HepG2 (cell line): ENCODE data around the gene ITGB1. TPM values are rescaled to one million over a fixed set of nuclear protein-coding genes. Genes with fewer than 3 reads are reported as not detected.

Experiments used
- GFI1 ChIP-seq: sonication (generic); formaldehyde crosslinking; IDR thresholded peaks from 2 replicates; pipeline ENCODE4 v1.5.0; 2020; ENCODE audit warnings: missing genetic modification reagents, mild to moderate bottlenecking, borderline replicate concordance
- KAT8 ChIP-seq: IDR thresholded peaks from 2 replicates; pipeline ENCODE4 v1.6.1; 2016; ENCODE audit warnings: missing genetic modification reagents, missing compliant biosample characterization
- MATR3 ChIP-seq: sonication (generic); formaldehyde crosslinking; IDR thresholded peaks from 2 replicates; pipeline ENCODE4 v1.4.0; 2020; ENCODE audit warnings: missing genetic modification reagents
- MXD4 ChIP-seq: IDR thresholded peaks from 2 replicates; pipeline ENCODE4 v1.6.1; 2016; ENCODE audit warnings: mild to moderate bottlenecking, missing biosample characterization, missing genetic modification reagents
- NKX3-1 ChIP-seq: sonication (generic); formaldehyde crosslinking; IDR thresholded peaks from 2 replicates; pipeline ENCODE4 v1.5.0; 2020; ENCODE audit warnings: missing genetic modification reagents
- RELA ChIP-seq: sonication (generic); formaldehyde crosslinking; IDR thresholded peaks from 2 replicates; pipeline ENCODE4 v1.4.0; 2020; ENCODE audit warnings: missing genetic modification reagents
- TCF12 ChIP-seq, 2 experiments: fragments of 450-650 bp in 1 of 2; sonication (generic) in 1 of 2; formaldehyde crosslinking in 1 of 2; IDR thresholded peaks; 2 replicates each; pipeline versions ENCODE4 v1.6.1 to v1.8.0; 2017 to 2022; ENCODE audit warnings: antibody characterized with exemption in 1 of 2, mild to moderate bottlenecking in 1 of 2, missing genetic modification reagents in 1 of 2, moderate library complexity in 1 of 2
- THYN1 ChIP-seq: sonication (generic); formaldehyde crosslinking; IDR thresholded peaks from 2 replicates; pipeline ENCODE4 v1.8.1; 2023; ENCODE audit warnings: low read depth, mild to moderate bottlenecking, moderate library complexity, missing genetic modification reagents, borderline replicate concordance
- ZFP37 ChIP-seq: sonication (generic); formaldehyde crosslinking; IDR thresholded peaks from 2 replicates; pipeline ENCODE4 v1.4.0; 2020; ENCODE audit warnings: missing genetic modification reagents, borderline replicate concordance
- ZNF816 ChIP-seq: sonication (generic); formaldehyde crosslinking; IDR thresholded peaks from 2 replicates; pipeline ENCODE4 v1.8.0; 2022; ENCODE audit warnings: missing genetic modification reagents, mild to moderate bottlenecking, borderline replicate concordance
- ZNF879 ChIP-seq: sonication (generic); formaldehyde crosslinking; IDR thresholded peaks from 2 replicates; pipeline ENCODE4 v1.8.1; 2023; ENCODE audit warnings: missing genetic modification reagents
- polyA plus RNA-seq, 8 experiments: library from polyadenylated mRNA; depleted of rRNA in 3 of 8; stranded (reverse) in 7 of 8; unstranded in 1 of 8; fragments of >200 nt; fragmentation: Illumina TruSeq in 4 of 8; extraction: Trizol in 4 of 8; gene quantifications; 2 replicates each; pipeline versions ENCODE4 v1.2.1 to v1.2.3, GENCODE V29; 2011 to 2016; ENCODE audit warnings: low read depth in 4 of 8, missing spikeins in 1 of 8, mixed read lengths in 1 of 8; ENCODE audit not compliant: insufficient read depth in 1 of 8
- total RNA-seq, 5 experiments: library from RNA; depleted of rRNA; stranded (reverse); fragments of >200 nt; fragmentation: Illumina TruSeq; extraction: Trizol; gene quantifications; 2 replicates each; pipeline ENCODE4 v1.2.3, GENCODE V29; 2016; ENCODE audit warnings: low read depth in 1 of 5
- TF ChIP-seq, protein P1 (sequence below), 2 experiments: fragments of 450-650 bp in 1 of 2; sonication (generic) in 1 of 2; formaldehyde crosslinking; IDR thresholded peaks; 2 replicates each; pipeline versions ENCODE4 v1.5.0 to v1.8.0; 2020 to 2022; ENCODE audit warnings: mild to moderate bottlenecking in 1 of 2, missing genetic modification reagents in 1 of 2
- TF ChIP-seq, protein P2 (sequence below): sonication (generic); formaldehyde crosslinking; IDR thresholded peaks from 2 replicates; pipeline ENCODE4 v1.5.0; 2020; ENCODE audit warnings: missing genetic modification reagents
- TF ChIP-seq, protein P3 (sequence below): sonication (generic); formaldehyde crosslinking; IDR thresholded peaks from 2 replicates; pipeline ENCODE4 v1.8.0; 2022; ENCODE audit warnings: mild to moderate bottlenecking, missing genetic modification reagents, moderate library complexity
- TF ChIP-seq, protein P4 (sequence below): IDR thresholded peaks from 2 replicates; pipeline ENCODE4 v1.6.1; 2016; ENCODE audit warnings: missing biosample characterization, missing genetic modification reagents, low read depth
- TF ChIP-seq, protein P5 (sequence below): sonication (generic); formaldehyde crosslinking; IDR thresholded peaks from 2 replicates; pipeline ENCODE4 v1.4.0; 2020; ENCODE audit warnings: missing genetic modification reagents

Gene ITGB1
- total and polyA plus RNA-seq, 2 of the 13 experiments (the other 11 are each of a cell fraction or from before 2014, with no cell fraction given) = 190 to 204 TPM

DNA sequence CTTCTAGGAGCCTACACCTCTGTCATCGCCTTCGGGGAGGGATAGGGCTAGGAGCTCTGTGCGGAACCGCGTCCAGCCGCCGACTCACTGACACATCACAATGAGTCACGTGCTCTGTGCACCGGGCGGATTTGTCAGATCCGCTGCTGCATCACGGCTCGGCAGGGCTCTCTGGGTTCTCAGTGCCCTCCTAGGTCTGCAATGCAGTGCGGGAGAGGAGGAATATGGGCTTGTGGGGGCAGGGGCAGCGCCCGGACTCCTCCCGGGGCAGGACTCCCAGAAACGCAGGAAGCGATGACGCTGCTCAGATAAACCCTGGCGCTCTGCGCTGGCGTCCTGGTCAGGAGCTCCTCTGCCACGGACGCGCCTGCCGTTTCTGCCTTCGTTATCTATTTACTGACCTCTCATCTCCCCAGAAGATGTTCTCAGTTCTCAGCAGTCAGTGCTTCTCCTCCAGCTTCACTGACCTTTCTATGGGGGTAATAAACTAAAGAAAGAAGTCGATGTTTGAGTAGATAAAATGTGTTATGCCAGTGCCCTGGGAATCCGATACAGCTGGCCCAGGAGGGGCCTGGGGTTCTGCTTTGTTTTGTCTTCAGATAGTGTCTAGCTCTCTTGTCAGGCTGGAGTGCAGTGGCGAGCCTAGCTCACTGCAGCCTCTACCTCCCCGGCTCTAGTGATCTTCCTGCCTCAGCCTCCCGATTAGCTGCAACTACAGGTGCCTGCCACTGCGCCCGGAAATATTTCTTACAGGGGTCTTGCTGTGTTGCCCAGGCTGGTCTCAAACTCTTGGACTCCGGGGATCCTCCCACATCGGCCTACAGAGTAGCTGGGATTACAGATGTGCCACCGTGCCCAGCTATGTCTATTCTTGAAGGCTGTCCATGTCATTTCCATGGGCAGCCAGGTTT is 22.8 kb upstream of the ITGB1 start (continued):
- TF ChIP-seq, protein P1, sequence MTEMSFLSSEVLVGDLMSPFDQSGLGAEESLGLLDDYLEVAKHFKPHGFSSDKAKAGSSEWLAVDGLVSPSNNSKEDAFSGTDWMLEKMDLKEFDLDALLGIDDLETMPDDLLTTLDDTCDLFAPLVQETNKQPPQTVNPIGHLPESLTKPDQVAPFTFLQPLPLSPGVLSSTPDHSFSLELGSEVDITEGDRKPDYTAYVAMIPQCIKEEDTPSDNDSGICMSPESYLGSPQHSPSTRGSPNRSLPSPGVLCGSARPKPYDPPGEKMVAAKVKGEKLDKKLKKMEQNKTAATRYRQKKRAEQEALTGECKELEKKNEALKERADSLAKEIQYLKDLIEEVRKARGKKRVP (CRISPR knock-in tag; IDR thresholded peaks at IDR 0.05) = peak in 1 of 2 experiments; percentile 56; a peak in 1 of 4 replicates
- TF ChIP-seq RELA (CRISPR knock-in tag) = no peak
- TF ChIP-seq GFI1 = peak; percentile 53; the same call in 1 of the 2 replicates
- peak; percentile 90 for TF ChIP-seq KAT8
- no peak for TF ChIP-seq TCF12 (IDR thresholded peaks at IDR 0.05)
- no peak for TF ChIP-seq TCF12 (CRISPR knock-in tag; IDR thresholded peaks at IDR 0.05)
- TF ChIP-seq ZNF816 (CRISPR knock-in tag) = peak; percentile 66; the same call in 1 of the 2 replicates
- peak; percentile 77; the same call in 1 of the 2 replicates for TF ChIP-seq THYN1 (CRISPR knock-in tag)
- TF ChIP-seq ZNF879 (CRISPR knock-in tag) = peak; percentile 62; the same call in 1 of the 2 replicates
- TF ChIP-seq, protein P2, sequence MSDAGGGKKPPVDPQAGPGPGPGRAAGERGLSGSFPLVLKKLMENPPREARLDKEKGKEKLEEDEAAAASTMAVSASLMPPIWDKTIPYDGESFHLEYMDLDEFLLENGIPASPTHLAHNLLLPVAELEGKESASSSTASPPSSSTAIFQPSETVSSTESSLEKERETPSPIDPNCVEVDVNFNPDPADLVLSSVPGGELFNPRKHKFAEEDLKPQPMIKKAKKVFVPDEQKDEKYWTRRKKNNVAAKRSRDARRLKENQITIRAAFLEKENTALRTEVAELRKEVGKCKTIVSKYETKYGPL (CRISPR knock-in tag) = no peak
- TF ChIP-seq, protein P3, sequence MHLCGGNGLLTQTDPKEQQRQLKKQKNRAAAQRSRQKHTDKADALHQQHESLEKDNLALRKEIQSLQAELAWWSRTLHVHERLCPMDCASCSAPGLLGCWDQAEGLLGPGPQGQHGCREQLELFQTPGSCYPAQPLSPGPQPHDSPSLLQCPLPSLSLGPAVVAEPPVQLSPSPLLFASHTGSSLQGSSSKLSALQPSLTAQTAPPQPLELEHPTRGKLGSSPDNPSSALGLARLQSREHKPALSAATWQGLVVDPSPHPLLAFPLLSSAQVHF = no peak
- TF ChIP-seq, protein P4, sequence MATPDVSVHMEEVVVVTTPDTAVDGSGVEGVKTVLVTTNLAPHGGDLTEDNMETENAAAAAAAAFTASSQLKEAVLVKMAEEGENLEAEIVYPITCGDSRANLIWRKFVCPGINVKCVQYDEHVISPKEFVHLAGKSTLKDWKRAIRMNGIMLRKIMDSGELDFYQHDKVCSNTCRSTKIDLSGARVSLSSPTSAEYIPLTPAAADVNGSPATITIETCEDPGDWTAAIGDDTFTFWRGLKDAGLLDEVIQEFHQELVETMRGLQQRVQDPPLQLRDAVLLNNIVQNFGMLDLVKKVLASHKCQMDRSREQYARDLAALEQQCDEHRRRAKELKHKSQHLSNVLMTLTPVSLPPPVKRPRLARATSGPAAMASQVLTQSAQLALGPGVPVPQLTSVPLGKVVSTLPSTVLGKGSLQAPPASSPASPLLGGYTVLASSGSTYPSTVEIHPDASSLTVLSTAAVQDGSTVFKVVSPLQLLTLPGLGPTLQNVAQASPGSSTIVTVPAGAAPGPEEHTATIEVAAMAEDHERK (CRISPR knock-in tag) = no peak; the same call in 1 of the 2 replicates
- peak; percentile 87 for TF ChIP-seq MXD4 (CRISPR knock-in tag)
- TF ChIP-seq NKX3-1 = peak; percentile 75; the same call in 1 of the 2 replicates
- no peak for TF ChIP-seq ZFP37 (CRISPR knock-in tag)
- TF ChIP-seq, protein P5, sequence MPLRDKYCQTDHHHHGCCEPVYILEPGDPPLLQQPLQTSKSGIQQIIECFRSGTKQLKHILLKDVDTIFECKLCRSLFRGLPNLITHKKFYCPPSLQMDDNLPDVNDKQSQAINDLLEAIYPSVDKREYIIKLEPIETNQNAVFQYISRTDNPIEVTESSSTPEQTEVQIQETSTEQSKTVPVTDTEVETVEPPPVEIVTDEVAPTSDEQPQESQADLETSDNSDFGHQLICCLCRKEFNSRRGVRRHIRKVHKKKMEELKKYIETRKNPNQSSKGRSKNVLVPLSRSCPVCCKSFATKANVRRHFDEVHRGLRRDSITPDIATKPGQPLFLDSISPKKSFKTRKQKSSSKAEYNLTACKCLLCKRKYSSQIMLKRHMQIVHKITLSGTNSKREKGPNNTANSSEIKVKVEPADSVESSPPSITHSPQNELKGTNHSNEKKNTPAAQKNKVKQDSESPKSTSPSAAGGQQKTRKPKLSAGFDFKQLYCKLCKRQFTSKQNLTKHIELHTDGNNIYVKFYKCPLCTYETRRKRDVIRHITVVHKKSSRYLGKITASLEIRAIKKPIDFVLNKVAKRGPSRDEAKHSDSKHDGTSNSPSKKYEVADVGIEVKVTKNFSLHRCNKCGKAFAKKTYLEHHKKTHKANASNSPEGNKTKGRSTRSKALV (CRISPR knock-in tag) = peak; percentile 69; the same call in 1 of the 2 replicates
- TF ChIP-seq MATR3 = no peak
